ENCODE results near the gene ADO. TPM values are rescaled to one million over a fixed set of nuclear protein-coding genes. Genes with fewer than 3 reads are reported as not detected.

Gene ADO
- polyA plus RNA-seq, 1 of the 3 experiments (the other 2 are of a cell fraction), result 6.9 TPM

GRCh38 chr10:62801871-62802270 is 2.6 kb upstream of the ADO start:
- peaks cover 19% of the 10 kb centered on the region for H3K79me2 ChIP-seq (ENCODE audit: insufficient read depth)
- H2AFZ ChIP-seq (ENCODE audit: low read depth), result no peak overlapping the region
- 89% methylated on average over 3 of the region's 3 CpGs for WGBS (ENCODE audit: low lambda C conversion rate)
- peaks cover under 1 to 4% of the 10 kb centered on the region in 2 experiments for H3K36me3 ChIP-seq (replicated peaks in 1 of 2; ENCODE audit: control insufficient read depth in 1 of 2, insufficient read depth in 2 of 2, low read length in 1 of 2)
- POLR2A ChIA-PET, result no interaction called here
- H3K4me2 ChIP-seq, result no peak overlapping the region
- peaks cover 13% of the 10 kb centered on the region; the same call in 1 of the 2 replicates for H3K27me3 ChIP-seq (ENCODE audit: insufficient read depth)
- H3K9ac ChIP-seq, result no peak overlapping the region
- no peak overlapping the region for H3K4me3 ChIP-seq (ENCODE audit: low read depth in 2 of 2, low read length in 1 of 2)
- no peaks in the 10 kb centered on the region for H3F3A ChIP-seq (replicated peaks; ENCODE audit: insufficient read depth)
- H4K20me1 ChIP-seq (ENCODE audit: insufficient read depth), result peaks cover 10% of the 10 kb centered on the region
- CTCF ChIA-PET, result interaction anchor here (0.8 kb wide), 1 partner anchor 17 kb away, joined by 3 read pairs; no protein-coding TSS in a partner anchor
- no peaks in the 10 kb centered on the region for H3K9me3 ChIP-seq
- DNase-seq, result no peak
- no peaks in the 10 kb centered on the region for H3K9me2 ChIP-seq
- peaks cover 4 to 9% of the 10 kb centered on the region in 2 experiments; a peak in 3 of 4 replicates for H3K4me1 ChIP-seq (ENCODE audit: control insufficient read depth in 1 of 2, insufficient read depth in 2 of 2, low read depth in 1 of 2, low read length in 1 of 2)
- TF ChIP-seq, protein P1, sequence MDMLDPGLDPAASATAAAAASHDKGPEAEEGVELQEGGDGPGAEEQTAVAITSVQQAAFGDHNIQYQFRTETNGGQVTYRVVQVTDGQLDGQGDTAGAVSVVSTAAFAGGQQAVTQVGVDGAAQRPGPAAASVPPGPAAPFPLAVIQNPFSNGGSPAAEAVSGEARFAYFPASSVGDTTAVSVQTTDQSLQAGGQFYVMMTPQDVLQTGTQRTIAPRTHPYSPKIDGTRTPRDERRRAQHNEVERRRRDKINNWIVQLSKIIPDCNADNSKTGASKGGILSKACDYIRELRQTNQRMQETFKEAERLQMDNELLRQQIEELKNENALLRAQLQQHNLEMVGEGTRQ (IDR thresholded peaks at IDR 0.05; ENCODE audit: borderline replicate concordance, low read depth, low read length), result no peak
- TF ChIP-seq NFIC (IDR thresholded peaks at IDR 0.05; ENCODE audit: borderline replicate concordance) (no peak), FOSL2 (IDR thresholded peaks at IDR 0.05; ENCODE audit: borderline replicate concordance, low read depth) (no peak), SIN3A (IDR thresholded peaks at IDR 0.05; ENCODE audit: borderline replicate concordance, low read depth, low read length) (no peak), RFX5 (IDR thresholded peaks at IDR 0.05; ENCODE audit: low read length) (no peak), RCOR1 (IDR thresholded peaks at IDR 0.05; ENCODE audit: low read length) (no peak), MEF2A (IDR thresholded peaks at IDR 0.05; ENCODE audit: borderline replicate concordance, low read depth) (no peak), REST (IDR thresholded peaks at IDR 0.05; ENCODE audit: low read depth, low read length) (no peak), RXRA (IDR thresholded peaks at IDR 0.05; ENCODE audit: borderline replicate concordance, low read depth) (no peak), EZH2phosphoT487 (IDR thresholded peaks at IDR 0.05; ENCODE audit: borderline replicate concordance, low read depth) (no peak), FOXM1 (IDR thresholded peaks at IDR 0.05; ENCODE audit: low read depth) (no peak), USF1 (IDR thresholded peaks at IDR 0.05; ENCODE audit: borderline replicate concordance, low read depth) (no peak), IRF3 (IDR thresholded peaks at IDR 0.05; ENCODE audit: low read depth, low read length) (no peak), SMC3 (IDR thresholded peaks at IDR 0.05; ENCODE audit: low read depth, low read length) (no peak)
- TF ChIP-seq, protein P2, sequence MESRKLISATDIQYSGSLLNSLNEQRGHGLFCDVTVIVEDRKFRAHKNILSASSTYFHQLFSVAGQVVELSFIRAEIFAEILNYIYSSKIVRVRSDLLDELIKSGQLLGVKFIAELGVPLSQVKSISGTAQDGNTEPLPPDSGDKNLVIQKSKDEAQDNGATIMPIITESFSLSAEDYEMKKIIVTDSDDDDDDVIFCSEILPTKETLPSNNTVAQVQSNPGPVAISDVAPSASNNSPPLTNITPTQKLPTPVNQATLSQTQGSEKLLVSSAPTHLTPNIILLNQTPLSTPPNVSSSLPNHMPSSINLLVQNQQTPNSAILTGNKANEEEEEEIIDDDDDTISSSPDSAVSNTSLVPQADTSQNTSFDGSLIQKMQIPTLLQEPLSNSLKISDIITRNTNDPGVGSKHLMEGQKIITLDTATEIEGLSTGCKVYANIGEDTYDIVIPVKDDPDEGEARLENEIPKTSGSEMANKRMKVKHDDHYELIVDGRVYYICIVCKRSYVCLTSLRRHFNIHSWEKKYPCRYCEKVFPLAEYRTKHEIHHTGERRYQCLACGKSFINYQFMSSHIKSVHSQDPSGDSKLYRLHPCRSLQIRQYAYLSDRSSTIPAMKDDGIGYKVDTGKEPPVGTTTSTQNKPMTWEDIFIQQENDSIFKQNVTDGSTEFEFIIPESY (IDR thresholded peaks at IDR 0.05; ENCODE audit: borderline replicate concordance, low read depth), result no peak
- TF ChIP-seq, protein P3, sequence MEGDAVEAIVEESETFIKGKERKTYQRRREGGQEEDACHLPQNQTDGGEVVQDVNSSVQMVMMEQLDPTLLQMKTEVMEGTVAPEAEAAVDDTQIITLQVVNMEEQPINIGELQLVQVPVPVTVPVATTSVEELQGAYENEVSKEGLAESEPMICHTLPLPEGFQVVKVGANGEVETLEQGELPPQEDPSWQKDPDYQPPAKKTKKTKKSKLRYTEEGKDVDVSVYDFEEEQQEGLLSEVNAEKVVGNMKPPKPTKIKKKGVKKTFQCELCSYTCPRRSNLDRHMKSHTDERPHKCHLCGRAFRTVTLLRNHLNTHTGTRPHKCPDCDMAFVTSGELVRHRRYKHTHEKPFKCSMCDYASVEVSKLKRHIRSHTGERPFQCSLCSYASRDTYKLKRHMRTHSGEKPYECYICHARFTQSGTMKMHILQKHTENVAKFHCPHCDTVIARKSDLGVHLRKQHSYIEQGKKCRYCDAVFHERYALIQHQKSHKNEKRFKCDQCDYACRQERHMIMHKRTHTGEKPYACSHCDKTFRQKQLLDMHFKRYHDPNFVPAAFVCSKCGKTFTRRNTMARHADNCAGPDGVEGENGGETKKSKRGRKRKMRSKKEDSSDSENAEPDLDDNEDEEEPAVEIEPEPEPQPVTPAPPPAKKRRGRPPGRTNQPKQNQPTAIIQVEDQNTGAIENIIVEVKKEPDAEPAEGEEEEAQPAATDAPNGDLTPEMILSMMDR (IDR thresholded peaks at IDR 0.05), result no peak
- H3K27ac ChIP-seq (ENCODE audit: low read depth in 2 of 2, low read length in 1 of 2), result no peak overlapping the region

All from SK-N-SH (cell line).